H9 (cell line): Measurements from ENCODE around the gene PHLPP2. TPM values are rescaled to one million over a fixed set of nuclear protein-coding genes. Genes with fewer than 3 reads are reported as not detected.
"Not testable (repeated sequence)": the region's sequence is repeated elsewhere in the genome, so short reads cannot be mapped to it uniquely, and the experiment has no call there.

Source experiments
- DNase-seq: peaks from one replicate; pipeline ENCODE4 v3.0.0-alpha.2; 2017
- H2AFZ ChIP-seq: one replicate; pipeline ENCODE4 v1.6.1; 2013; ENCODE audit warnings: mild to moderate bottlenecking, low read length, control low read depth, moderate library complexity
- H2AK5ac ChIP-seq: 2 replicates; pipeline ENCODE4 v1.6.1; 2013; ENCODE audit warnings: low read length, control low read depth, mixed read lengths; ENCODE audit not compliant: insufficient read length
- H2BK120ac ChIP-seq: one replicate; pipeline ENCODE4 v1.6.1; 2013; ENCODE audit warnings: low read depth, mild to moderate bottlenecking, low read length, control low read depth, inconsistent platforms; ENCODE audit not compliant: poor library complexity, severe bottlenecking
- H2BK12ac ChIP-seq: 2 replicates; pipeline ENCODE4 v1.6.1; 2013; ENCODE audit warnings: low read length, control low read depth, mixed read lengths, low read depth; ENCODE audit not compliant: insufficient read length
- H2BK15ac ChIP-seq: 2 replicates; pipeline ENCODE4 v1.6.1; 2013; ENCODE audit warnings: low read depth, low read length, control low read depth
- H2BK20ac ChIP-seq: one replicate; pipeline ENCODE4 v1.6.1; 2013; ENCODE audit warnings: low read depth, mild to moderate bottlenecking, low read length, control low read depth, inconsistent platforms; ENCODE audit not compliant: poor library complexity, severe bottlenecking
- H2BK5ac ChIP-seq: 2 replicates; pipeline ENCODE4 v1.6.1; 2013; ENCODE audit warnings: low read length, control low read depth, mixed read lengths; ENCODE audit not compliant: insufficient read length
- H3K14ac ChIP-seq: 2 replicates; pipeline ENCODE4 v1.6.1; 2013; ENCODE audit warnings: low read length, control low read depth; ENCODE audit not compliant: insufficient read depth
- H3K18ac ChIP-seq: 2 replicates; pipeline ENCODE4 v1.6.1; 2013; ENCODE audit warnings: low read depth, mild to moderate bottlenecking, mixed read lengths, low read length, control low read depth; ENCODE audit not compliant: insufficient read length
- H3K23ac ChIP-seq: 2 replicates; pipeline ENCODE4 v1.6.1; 2013; ENCODE audit warnings: low read length, control low read depth, mixed read lengths, low read depth; ENCODE audit not compliant: insufficient read length
- H3K23me2 ChIP-seq: 2 replicates; pipeline ENCODE4 v1.6.1; 2013; ENCODE audit warnings: low read depth, mild to moderate bottlenecking, mixed read lengths, low read length, control low read depth; ENCODE audit not compliant: insufficient read length, poor library complexity, severe bottlenecking
- H3K27ac ChIP-seq: 2 replicates; pipeline ENCODE4 v1.5.1; 2013; ENCODE audit warnings: low read length, control low read depth, mixed read lengths, low read depth; ENCODE audit not compliant: insufficient read length
- H3K27me3 ChIP-seq: 2 replicates; pipeline ENCODE4 v1.6.1; 2013; ENCODE audit warnings: low read length, control low read depth, inconsistent platforms; ENCODE audit not compliant: insufficient read depth
- H3K4ac ChIP-seq: 2 replicates; pipeline ENCODE4 v1.6.1; 2013; ENCODE audit warnings: low read depth, mild to moderate bottlenecking, control low read depth, inconsistent platforms, low read length, moderate library complexity
- H3K4me1 ChIP-seq: 2 replicates; pipeline ENCODE4 v1.6.1; 2013; ENCODE audit warnings: low read length, control low read depth, inconsistent platforms; ENCODE audit not compliant: insufficient read depth
- H3K4me2 ChIP-seq: 2 replicates; pipeline ENCODE4 v1.6.1; 2013; ENCODE audit warnings: low read length, control low read depth, mixed read lengths; ENCODE audit not compliant: insufficient read length, insufficient read depth
- H3K56ac ChIP-seq: 2 replicates; pipeline ENCODE4 v1.6.1; 2013; ENCODE audit warnings: low read depth, mild to moderate bottlenecking, mixed read lengths, low read length, control low read depth; ENCODE audit not compliant: insufficient read length
- H3K79me1 ChIP-seq: 2 replicates; pipeline ENCODE4 v1.6.1; 2013; ENCODE audit warnings: low read depth, mild to moderate bottlenecking, moderate library complexity, low read length, control low read depth, inconsistent platforms; ENCODE audit not compliant: insufficient read depth, poor library complexity, severe bottlenecking
- H3K79me2 ChIP-seq: 2 replicates; pipeline ENCODE4 v1.6.1; 2013; ENCODE audit warnings: low read length, control low read depth, inconsistent platforms; ENCODE audit not compliant: insufficient read depth
- H3K9ac ChIP-seq: 2 replicates; pipeline ENCODE4 v1.6.1; 2013; ENCODE audit warnings: low read length, control low read depth, mixed read lengths; ENCODE audit not compliant: insufficient read length; ENCODE audit errors: extremely low read depth
- H3K9me3 ChIP-seq: one replicate; pipeline ENCODE4 v1.6.1; 2013; ENCODE audit warnings: low read depth, low read length, inconsistent platforms; ENCODE audit not compliant: control insufficient read depth
- H3T11ph ChIP-seq: one replicate; pipeline ENCODE4 v1.6.1; 2013; ENCODE audit warnings: mild to moderate bottlenecking, low read length, control low read depth, inconsistent platforms
- H4K20me1 ChIP-seq: one replicate; pipeline ENCODE4 v1.6.1; 2013; ENCODE audit not compliant: control insufficient read depth, insufficient read length, insufficient read depth
- H4K5ac ChIP-seq: 2 replicates; pipeline ENCODE4 v1.6.1; 2013; ENCODE audit warnings: low read depth, mild to moderate bottlenecking, mixed read lengths, low read length, control low read depth; ENCODE audit not compliant: insufficient read length
- H4K8ac ChIP-seq: replicated peaks from 2 replicates; pipeline ENCODE4 v1.6.1; 2013; ENCODE audit warnings: low read length, control low read depth, mixed read lengths, low read depth; ENCODE audit not compliant: insufficient read length
- H4K91ac ChIP-seq: 2 replicates; pipeline ENCODE4 v1.6.1; 2013; ENCODE audit warnings: low read depth, mild to moderate bottlenecking, moderate library complexity, mixed read lengths, low read length, control low read depth; ENCODE audit not compliant: insufficient read length
- H3K27ac Mint-ChIP-seq, 3 experiments: 2 replicates in 2 of 3; 3 replicates in 1 of 3; pipeline ENCODE4 v1.8.0; 2020 to 2021; ENCODE audit warnings: mixed read lengths in 3 of 3, mild to moderate bottlenecking in 1 of 3, moderate library complexity in 1 of 3
- H3K27me3 Mint-ChIP-seq: 2 replicates; pipeline ENCODE4 v1.8.0; 2021; ENCODE audit warnings: low read depth, mild to moderate bottlenecking, moderate library complexity, mixed read lengths
- H3K36me3 Mint-ChIP-seq, 3 experiments: 2 replicates in 2 of 3; 3 replicates in 1 of 3; pipeline ENCODE4 v1.8.0; 2020 to 2021; ENCODE audit warnings: low read depth in 3 of 3, mixed read lengths in 3 of 3; ENCODE audit not compliant: insufficient read depth in 1 of 3
- H3K4me1 Mint-ChIP-seq, 2 experiments: 2 replicates each; pipeline ENCODE4 v1.8.0; 2020; ENCODE audit warnings: mixed read lengths in 2 of 2
- H3K4me3 Mint-ChIP-seq, 2 experiments: 2 replicates in 1 of 2; 3 replicates in 1 of 2; pipeline ENCODE4 v1.8.0; 2020 to 2021; ENCODE audit warnings: mild to moderate bottlenecking in 2 of 2, mixed read lengths in 2 of 2, moderate library complexity in 1 of 2
- H3K9me3 Mint-ChIP-seq, 2 experiments: 2 replicates in 1 of 2; 3 replicates in 1 of 2; pipeline ENCODE4 v1.8.0; 2020; ENCODE audit warnings: mild to moderate bottlenecking in 2 of 2, mixed read lengths in 2 of 2, moderate library complexity in 1 of 2
- CTCF ChIP-seq: fragments of 200-600 bp; sonication (generic); conservative IDR thresholded peaks from 3 replicates; pipeline ENCODE4 v1.8.0; 2021; ENCODE audit warnings: antibody characterized with exemption, mild to moderate bottlenecking
- WGBS: extraction: QIAGEN DNeasy Blood & Tissue Kit; methylation state at CpG from one replicate; pipeline ENCODE4 v1.1.7; 2013; ENCODE audit warnings: missing lambda C conversion rate, low lambda C conversion rate, mixed read lengths; ENCODE audit not compliant: insufficient read length; ENCODE audit errors: extremely low coverage; 5-methylcytosine and 5-hydroxymethylcytosine counted together
- total RNA-seq: library from RNA; stranded (reverse); gene quantifications from 2 replicates; pipeline ENCODE4 v1.2.1, GENCODE V29; 2021

The PHLPP2 gene
- total RNA-seq, 1 experiment from 2014 or later = 23.2 TPM

- no CpG with 5 or more reads among the region's 3 CpGs for WGBS
- H3K4me1 Mint-ChIP-seq = no peaks in the 10 kb centered on the region
These were observed 36.6 kb downstream of the PHLPP2 start for GRCh38 chr16:71687861-71688260.

GRCh38 chr16:71684280-71684679 is 40.2 kb downstream of the PHLPP2 start:
- H4K20me1 ChIP-seq, H3T11ph ChIP-seq, H2BK20ac ChIP-seq, H3K23ac ChIP-seq, H3K27ac ChIP-seq, H3K79me1 ChIP-seq, H3K18ac ChIP-seq, H3K27me3 ChIP-seq, H3K9me3 ChIP-seq, H4K5ac ChIP-seq, H3K79me2 ChIP-seq, H3K4me2 ChIP-seq, H3K27ac Mint-ChIP-seq, DNase-seq, H3K9me3 Mint-ChIP-seq, H3K4me3 Mint-ChIP-seq, H3K4me1 Mint-ChIP-seq, H4K91ac ChIP-seq, H2BK5ac ChIP-seq, H3K4me1 ChIP-seq, H2AK5ac ChIP-seq, H2BK120ac ChIP-seq, H3K9ac ChIP-seq, H3K23me2 ChIP-seq, H3K27me3 Mint-ChIP-seq, H2BK12ac ChIP-seq, H3K14ac ChIP-seq, H2BK15ac ChIP-seq, H4K8ac ChIP-seq, H3K4ac ChIP-seq, H2AFZ ChIP-seq, H3K56ac ChIP-seq: not testable (repeated sequence)
- WGBS = no CpG with 5 or more reads among the region's 12 CpGs
- H3K36me3 Mint-ChIP-seq = peaks cover 16 to 81% (median 53%) of the 10 kb centered on the region in 3 experiments

More at GRCh38 chr16:71687861-71688260, 36.6 kb downstream of the PHLPP2 start:
- Histone ChIP-seq H3T11ph (no peak overlapping the region), H3K4me2 (no peak overlapping the region), H3K4me1 (no peaks in the 10 kb centered on the region), H4K5ac (no peak overlapping the region), H4K91ac (no peak overlapping the region), H3K56ac (no peak overlapping the region), H3K18ac (no peak overlapping the region), H3K14ac (no peak overlapping the region), H2AFZ (no peak overlapping the region), H3K27ac (no peak overlapping the region), H3K23me2 (no peaks in the 10 kb centered on the region), H3K9me3 (no peaks in the 10 kb centered on the region), H3K23ac (no peak overlapping the region), H4K8ac (no peak overlapping the region), H4K20me1 (no peaks in the 10 kb centered on the region), H3K4ac (no peak overlapping the region), H2BK15ac (no peak overlapping the region), H3K27me3 (no peaks in the 10 kb centered on the region), H3K9ac (no peak overlapping the region), H2BK120ac (no peak overlapping the region), H3K79me1 (no peaks in the 10 kb centered on the region), H2AK5ac (no peak overlapping the region), H3K79me2 (no peaks in the 10 kb centered on the region), H2BK20ac (no peak overlapping the region), H2BK12ac (no peak overlapping the region), H2BK5ac (no peak overlapping the region)
- Mint-ChIP-seq H3K36me3 (peaks cover 13 to 71% (median 47%) of the 10 kb centered on the region in 3 experiments; a peak in 6 of 7 replicates), H3K9me3 (no peaks in the 10 kb centered on the region), H3K4me3 (no peak overlapping the region), H3K27me3 (no peaks in the 10 kb centered on the region), H3K27ac (no peak overlapping the region)
- DNase-seq = no peak
- TF ChIP-seq CTCF = no peak
